GM19238 (cell line): ENCODE results near the gene PDC.
"Not testable (repeated sequence)": the region's sequence is repeated elsewhere in the genome, so short reads cannot be mapped to it uniquely, and the experiment has no call there.

Experiments used
- DNase-seq: peaks from one replicate; pipeline ENCODE4 v3.0.0; 2011; ENCODE audit warnings: low spot score; ENCODE audit not compliant: insufficient read length

PDC gene

DNA sequence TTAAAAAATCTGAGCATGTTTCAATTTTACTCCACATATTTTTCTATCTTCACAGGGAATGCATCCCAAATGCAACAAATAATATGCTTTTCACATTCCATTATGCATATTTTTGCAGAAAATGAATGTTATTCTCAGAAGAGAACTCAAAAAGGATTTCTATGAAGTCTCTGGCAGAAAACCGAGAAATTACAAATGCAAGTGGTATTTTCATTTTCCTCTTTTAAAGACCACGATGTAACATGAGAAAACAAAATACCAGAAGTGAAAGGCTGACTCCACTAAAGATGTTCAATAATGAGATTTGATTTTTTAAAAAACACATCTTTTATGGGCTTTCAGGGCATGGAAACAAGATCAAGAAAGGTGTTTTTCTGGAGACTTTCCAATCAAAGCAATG, 5.0 kb upstream of the PDC start:
- no peak for DNase-seq

GRCh38 chr1:186465491-186465890, 4.6 kb upstream of the PDC start:
- not testable (repeated sequence) for DNase-seq

DNA sequence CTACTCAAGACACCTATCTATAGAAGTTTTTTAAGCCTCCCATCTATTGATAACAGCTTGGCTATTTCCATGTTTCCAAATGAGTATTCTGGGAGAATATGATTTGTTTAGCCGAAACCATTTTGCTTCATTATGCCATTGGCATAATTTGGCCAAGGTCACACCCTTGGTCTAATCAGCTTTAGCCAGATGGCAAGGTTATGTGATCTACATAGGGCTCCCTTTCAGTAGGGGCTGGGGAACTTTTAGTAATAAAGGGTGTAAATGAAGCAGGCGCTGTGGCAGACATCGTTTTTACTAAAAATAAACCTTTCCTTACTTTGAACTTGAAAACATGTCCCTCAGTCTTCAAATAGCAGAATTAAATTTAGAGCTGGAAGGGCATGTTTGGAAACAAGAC, 3.0 kb upstream of the PDC start:
- no peak for DNase-seq

DNA sequence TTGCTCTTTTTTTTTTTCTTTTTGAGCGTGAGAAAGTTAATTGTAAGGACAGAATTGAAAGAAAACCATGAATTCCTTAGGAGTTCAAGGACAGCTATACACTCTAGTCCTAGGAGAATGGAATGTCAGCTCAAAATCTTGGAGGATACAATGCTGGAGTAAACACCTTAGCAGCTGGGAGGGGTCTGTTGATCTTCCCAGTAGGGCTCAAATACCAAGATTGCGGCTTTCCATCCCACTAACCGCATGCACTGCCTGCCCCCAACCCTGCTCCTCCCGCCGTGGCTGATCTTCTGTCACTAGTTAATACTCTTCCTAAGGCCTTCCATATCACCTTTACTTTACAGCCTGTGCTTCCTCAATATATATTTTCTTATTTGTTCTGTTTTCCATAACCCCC, 2.6 kb upstream of the PDC start:
- DNase-seq = no peak

DNA sequence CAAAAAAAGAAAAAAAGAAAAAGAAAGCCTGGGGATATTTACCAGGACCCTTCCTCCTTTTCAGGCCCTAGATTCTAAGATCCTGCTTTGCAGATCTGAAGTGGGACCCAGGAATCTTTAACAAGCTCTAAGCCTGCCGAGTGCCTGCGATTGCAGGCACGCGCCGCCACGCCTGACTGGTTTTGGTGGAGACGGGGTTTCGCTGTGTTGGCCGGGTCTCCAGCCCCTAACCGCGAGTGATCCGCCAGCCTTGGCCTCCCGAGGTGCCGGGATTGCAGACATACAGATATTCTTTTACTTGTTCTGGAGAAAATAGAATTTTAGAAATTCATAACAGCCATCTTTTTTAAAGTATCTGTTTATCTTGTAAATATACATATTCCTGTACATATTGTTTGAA, 1.8 kb downstream of the PDC start:
- DNase-seq = not testable (repeated sequence)

DNA sequence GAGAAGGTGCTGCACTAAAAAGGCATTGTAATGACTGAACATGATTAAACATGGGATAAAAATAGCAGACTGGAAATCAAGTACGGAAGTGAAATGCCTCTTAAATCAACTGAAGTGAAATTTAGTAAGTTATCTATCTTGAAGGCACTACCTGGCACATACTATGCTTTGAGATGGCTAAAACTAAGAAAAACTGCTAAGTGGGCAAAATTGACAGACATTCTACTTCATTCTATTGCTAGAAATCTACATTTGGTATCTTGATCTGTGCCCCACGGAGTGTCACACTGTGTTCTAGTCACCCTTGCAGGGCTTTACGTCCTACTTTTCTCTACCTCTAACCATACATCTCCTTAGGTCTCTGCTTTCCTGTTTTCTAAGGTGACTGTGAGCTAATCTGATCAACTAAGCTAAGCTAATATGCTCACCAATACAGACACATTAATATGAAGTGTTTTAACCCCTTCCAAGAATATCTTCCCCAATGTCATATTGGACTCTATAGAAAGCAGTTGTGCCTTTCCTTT, 4.1 kb downstream of the PDC start:
- no peak for DNase-seq

- no peak for DNase-seq
These were observed 5.9 kb downstream of the PDC start for GRCh38 chr1:186454981-186455380.

DNA sequence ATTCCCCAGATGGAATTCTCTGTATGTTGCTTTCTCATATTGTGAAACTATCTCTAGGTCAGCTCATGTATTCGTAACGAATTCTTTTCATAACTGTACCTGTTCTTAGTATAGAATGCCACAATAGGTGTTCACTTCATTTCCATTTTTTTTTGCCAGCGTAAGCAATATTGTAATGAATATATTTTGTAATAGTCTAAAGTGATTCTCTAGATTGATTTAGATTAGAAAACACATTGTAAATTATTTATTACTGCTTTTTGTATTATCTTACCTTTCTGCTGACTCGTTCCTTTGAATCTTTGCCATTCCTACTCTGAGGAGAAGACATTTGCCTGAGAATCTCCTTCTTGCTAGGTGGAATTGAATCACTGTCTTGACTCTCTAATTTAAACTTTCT, 14.8 kb downstream of the PDC start:
- DNase-seq = no peak

DNA sequence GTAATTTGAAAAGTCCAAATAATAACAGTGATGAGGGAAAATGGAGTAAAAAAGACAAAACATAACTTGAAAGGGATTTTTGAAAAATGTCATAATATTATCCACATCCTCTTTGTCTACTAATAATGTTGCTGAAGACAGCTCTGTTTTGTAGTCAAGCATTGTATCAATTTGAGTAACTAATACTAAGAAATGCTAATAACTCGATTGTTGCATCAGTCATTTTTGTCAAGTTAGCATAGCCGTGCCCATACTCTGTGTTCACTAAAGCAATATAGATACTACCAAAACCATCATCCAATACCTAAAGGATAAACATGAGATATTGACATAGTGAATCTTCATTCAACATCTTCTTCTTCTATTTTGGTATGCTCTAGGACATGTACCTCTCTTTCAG, 17.3 kb downstream of the PDC start:
- no peak for DNase-seq

DNA sequence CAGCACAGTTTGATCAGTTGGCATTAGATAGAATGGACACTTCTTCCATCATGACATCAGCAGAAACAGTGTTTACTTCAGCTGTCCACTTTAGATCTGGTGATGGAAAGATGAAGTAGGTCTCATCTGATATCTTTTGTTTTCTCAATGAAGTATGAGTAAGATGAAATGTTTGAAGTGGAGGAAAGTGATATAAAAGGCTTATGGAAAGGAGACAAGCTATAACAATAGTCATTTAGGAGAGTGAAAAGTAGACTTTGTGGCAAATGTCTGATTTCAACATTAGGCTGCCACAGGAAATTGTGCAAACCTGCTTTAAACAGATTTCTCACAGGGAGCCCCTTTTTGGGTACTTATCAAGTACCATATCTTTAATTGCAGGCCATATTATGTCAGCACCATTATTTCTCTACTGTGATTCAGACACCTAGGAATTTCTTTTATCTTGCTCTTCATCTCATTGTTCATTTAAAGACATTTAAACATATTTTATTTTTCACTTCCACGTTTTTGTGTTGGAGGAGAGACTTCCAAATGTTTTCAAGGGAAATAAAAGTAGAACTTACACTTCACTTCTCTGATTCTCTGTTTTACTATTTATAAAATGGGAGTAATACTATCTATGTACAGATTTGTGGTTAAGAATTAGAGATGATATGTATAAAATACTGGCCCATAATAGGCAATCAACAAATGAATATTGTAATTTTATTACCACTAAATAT, 18.1 kb downstream of the PDC start:
- DNase-seq = no peak

DNA sequence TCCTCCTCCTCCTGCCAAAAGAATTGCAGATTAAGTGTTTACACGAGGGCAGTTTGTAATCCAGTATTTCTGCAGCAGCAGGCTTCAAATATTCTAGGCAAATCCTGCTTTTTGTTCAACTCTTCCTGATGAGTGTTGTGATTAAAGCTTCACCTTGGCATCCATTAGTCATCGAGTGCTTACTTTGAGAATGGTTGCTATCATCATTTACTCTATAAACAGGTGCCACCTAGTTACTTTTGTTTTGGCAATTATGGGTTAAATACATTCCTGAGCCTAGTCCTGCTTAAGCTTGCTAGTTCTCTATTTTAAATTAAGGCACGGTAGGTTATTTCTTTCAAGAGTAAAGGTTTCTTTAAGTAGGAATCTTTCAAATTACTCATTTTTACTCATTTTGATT, 20.3 kb downstream of the PDC start:
- no peak for DNase-seq

DNA sequence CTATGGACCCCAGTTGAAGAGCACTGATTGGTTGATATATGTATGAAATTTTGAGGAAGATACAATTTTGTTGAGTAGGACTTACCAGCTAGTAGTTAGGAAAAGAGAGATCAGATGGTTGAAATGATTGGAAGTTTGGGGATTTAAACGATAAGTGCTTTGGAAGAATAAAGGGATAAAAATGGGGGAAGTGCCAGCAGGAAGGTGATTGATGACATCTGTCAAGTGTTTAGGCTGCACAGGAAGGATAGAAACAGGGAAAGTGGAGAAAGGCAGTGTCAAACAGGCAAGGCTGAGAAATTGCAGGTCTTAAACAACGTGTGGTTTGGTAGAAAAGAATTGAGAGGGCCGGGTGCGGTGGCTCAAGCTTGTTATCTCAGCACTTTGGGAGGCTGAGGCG, 22.3 kb downstream of the PDC start:
- DNase-seq = no peak

DNA sequence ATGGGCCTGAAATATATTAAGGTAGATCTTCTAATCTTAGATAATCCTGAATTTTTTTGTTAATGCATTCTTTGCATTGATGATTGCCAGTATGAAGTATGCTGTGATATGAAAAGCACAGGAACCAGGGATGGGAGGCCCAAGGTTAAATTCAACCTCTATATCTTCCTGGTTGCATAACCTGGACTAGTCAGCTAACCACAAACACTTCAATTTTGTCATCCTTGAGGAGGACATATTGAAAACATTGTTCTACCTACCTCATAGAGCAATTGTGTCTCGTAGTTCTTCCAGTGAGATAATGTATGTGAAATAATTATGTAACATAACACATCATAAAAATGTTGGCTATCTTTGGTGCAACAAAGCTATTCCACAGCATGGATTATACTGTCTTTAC, 25.6 kb downstream of the PDC start:
- DNase-seq = no peak

GRCh38 chr1:186429017-186429416, 31.9 kb downstream of the PDC start:
- DNase-seq = no peak

DNA sequence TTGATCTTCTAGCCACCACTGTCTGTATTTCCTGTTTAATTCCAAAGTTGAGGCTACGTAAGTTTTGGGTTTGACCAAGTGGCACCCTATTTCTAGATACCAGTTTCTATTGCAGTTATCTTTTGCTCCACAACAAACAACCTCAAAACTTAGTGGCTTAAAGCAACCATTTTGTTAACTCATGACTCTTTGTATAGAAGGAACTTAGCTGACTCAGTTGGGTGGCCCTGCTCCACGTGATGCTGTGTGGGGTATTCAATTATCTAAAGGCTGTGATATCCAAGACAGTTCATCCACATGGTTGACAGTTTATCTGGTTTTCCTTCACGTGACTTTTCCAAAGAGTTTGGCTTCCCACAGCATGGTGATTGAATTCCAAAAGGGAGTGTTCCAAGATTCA, 34.8 kb downstream of the PDC start:
- no peak for DNase-seq

DNA sequence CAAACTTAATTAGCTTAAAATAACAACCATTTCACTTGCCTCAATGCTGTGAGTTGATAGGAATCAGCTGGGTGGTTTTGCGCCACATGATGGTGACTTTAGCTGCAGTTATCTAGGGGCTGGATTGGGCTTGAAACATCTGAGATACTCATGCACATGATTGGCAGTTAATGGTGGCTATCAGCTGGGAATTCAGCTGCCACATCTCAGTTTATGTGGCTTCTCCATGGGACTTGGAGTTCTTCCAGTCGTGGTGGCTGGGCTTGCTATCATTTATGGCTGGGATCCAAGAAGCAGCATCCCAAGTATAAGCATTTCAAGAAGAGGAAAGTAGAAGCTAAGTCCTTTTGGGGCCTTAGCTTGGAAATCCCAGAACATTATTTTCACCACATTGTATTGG, 36.4 kb downstream of the PDC start:
- no peak for DNase-seq

DNA sequence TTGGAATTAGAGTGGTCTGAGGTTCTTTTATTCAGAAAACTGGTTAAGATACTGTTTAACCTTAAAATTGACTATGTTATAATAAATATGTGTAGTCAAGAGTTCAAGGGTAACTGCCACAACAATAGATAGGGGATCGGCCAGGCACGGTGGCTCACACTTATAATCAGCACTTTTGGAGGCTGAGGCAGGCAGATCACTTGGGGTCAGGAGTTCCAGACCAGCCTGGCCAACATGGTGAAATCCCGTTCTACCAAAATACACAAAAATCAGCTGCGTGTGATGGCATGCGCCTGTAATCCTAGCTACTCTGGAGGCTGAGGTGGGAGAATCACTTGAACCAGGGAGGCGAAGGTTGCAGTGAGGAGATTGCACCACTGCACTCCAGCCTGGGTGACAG, 39.5 kb downstream of the PDC start:
- DNase-seq = no peak

DNA sequence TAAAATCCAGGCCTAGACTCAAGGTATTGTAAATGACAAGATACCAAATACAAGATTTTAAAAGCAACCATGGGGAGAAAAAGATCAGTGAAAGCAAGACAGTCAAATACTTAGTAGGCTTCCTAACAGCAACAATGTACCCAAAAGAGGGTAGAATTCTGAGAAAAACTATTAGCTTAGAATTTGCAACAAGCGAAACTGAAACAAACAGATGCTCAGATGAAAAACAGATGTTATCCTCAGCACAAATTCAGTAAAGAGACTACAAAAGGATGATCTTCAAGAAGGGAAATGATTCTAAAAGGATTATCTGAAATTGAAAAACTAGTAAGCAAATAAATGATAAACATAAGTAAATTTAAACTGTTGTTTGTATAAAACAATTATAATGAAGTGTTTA, 40.0 kb downstream of the PDC start:
- DNase-seq = peak; percentile 5

DNA sequence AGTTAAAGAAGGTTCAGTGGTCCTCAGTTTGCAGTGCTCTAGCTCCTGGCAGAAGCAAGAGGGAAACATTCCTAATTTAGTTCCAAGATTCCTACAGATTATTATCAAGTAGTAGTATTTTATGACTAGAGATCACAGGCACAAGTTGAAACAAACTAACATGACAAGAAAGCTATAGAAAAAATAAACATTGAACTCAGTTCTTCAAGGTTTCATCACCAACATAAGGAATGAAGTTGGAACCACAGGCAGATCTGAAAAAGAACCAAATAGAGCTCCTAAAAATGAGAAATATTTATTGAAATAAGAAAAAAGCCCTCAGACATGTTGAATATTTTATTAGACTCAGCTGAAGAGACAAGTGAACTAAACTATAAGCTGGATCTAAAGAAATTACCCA, 40.6 kb downstream of the PDC start:
- no peak for DNase-seq

DNA sequence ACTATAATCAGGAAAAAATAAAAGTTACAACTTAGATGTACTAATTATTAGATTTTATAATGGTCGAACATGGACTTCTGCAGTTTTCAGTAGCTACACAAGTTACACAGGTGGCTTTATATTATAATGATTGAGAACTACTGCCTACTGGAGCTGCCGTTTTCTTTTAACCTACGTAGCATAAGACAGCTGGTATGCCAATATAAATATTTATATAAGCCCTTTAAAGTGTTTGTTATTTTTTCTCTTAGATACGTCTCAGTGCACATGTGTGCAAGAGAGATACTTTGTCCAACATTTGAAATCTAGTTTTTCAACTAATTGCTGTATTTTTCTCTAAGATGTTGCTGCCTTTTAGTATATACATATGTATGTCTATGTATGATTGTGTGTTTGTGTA, 42.4 kb downstream of the PDC start:
- DNase-seq = no peak

DNA sequence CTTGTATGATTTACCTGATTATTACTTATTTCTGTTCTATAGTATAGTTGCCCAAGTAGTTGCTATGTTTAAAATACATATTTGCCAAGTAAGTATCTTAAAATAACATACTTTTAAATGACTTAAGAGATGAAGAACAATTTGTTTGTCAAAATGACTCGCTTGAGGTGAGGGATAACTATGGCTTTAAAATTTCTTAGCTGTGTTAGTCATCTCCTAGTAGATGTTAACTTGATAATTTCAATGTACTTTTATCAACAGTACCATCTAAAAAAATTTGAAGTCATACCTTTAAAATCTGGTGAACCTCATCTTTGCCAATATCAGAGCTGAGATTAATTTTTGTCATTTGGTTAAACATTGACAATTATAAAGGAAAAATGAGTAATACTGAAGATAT, 47.6 kb downstream of the PDC start:
- no peak for DNase-seq

- no peak for DNase-seq
These were observed 51.8 kb downstream of the PDC start for GRCh38 chr1:186409091-186409490.

DNA sequence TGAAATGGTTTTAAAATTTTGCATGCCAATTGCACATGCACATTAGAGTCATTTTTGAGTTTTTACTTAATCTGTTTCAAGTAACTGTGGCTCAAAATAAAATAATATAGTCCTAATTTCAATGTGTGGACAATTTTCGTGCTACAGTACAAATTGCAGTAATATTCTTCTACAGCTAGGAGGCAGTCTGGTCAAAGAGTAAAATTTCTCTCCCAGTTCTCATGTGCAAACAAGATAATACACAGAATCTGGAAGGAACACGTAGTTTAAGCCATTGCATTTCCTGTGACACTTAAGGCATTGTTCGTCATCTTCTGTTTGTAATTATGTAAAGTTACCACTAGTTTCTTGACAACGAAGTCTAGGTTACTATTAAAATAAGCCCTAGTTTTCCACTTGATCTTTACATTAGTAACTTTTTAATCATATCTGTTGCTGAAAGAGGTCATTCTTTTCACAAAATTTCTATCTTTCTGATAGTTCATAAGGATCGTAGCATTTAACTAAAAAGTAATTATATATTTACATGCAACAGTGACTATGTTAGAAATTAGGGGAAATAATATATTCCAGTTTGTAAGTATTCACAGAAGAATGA, 56.4 kb downstream of the PDC start:
- peak; percentile 3 for DNase-seq
